Measurements from ENCODE around the gene AGER.

AGER gene

DNA sequence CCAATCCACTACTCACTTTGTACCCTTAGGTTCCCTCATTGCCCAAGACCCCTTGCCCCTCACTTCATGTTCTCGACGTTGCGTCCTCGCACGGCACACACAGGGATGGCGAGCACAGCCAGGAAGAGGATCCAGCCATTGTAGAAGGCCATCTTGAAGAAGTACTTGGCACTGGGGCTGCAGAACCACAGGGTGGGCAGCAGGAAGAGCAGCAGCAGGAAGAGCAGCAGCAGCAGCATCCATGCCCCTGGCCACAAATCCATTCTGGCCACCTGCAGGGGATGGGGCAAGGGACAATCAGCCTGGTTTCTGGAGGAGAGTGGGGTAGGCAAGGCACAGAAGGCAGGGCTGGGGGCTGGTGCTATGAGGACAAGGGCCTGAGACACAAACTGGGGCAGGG, 12.8 kb downstream of the AGER start:
- Mint-ChIP-seq H3K4me1 (peaks cover 33% of the 10 kb centered on the region), H3K4me3 (no peak overlapping the region), H3K9me3 (no peaks in the 10 kb centered on the region), H3K36me3 (ENCODE audit: low read depth) (peaks cover 44% of the 10 kb centered on the region), H3K27me3 (ENCODE audit: low read depth, poor library complexity) (no peaks in the 10 kb centered on the region), H3K27ac (no peak overlapping the region)
- DNase-seq: no peak
- TF ChIP-seq CTCF (IDR thresholded peaks at IDR 0.05): no peak

DNA sequence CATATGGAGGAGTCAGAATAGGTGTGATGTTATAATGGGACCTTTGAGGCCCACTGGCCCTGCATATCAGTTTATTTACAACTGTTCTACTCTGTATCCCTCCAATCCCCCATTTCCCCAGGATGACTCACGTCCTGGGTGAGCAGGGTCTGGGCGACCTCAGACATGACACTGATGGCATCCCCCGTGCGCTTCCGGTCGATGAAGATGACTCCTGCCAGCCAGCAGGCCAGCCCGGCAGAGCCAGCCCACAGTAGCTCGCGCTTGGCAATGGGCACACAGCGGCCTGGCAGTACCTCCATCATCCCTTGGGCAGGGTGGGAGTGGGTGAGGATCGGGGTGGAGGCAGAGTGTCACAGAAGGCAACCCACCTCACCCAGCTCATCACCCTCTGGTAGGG, 13.8 kb downstream of the AGER start:
- DNase-seq: no peak
- H3K4me1 Mint-ChIP-seq: peaks cover 36% of the 10 kb centered on the region
- no peak for TF ChIP-seq CTCF (IDR thresholded peaks at IDR 0.05)
- H3K9me3 Mint-ChIP-seq: no peaks in the 10 kb centered on the region
- H3K4me3 Mint-ChIP-seq: no peak overlapping the region
- no peaks in the 10 kb centered on the region for H3K27me3 Mint-ChIP-seq (ENCODE audit: low read depth, poor library complexity)
- H3K27ac Mint-ChIP-seq: no peak overlapping the region
- peaks cover 53% of the 10 kb centered on the region for H3K36me3 Mint-ChIP-seq (ENCODE audit: low read depth)

- H3K27ac Mint-ChIP-seq: peak overlapping the region; percentile 94
- H3K4me3 Mint-ChIP-seq: no peak overlapping the region
These were observed 15.1 kb downstream of the AGER start for GRCh38 chr6:32168807-32169591.

DNA sequence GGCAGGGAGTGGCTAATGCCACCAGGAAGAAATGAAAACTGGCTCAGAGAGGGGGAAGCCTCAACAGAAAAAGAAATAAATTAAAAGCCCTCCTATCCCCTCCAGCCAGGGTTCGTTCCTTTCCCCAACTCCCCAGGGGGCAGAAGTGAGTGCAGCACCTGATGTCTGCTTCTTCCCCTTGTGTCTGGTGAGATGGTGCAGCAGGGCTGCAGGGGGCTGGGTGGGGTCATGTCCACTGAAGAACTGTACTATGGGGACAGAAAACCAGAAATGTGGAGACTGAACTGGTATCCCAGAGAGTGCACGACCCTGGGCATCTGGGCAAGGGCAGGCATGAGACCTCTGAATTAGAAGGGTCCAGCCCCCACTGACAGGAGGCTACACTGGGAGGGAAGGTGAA, 15.7 kb downstream of the AGER start:
- H3K9me3 Mint-ChIP-seq: no peaks in the 10 kb centered on the region
- no peak for TF ChIP-seq CTCF (IDR thresholded peaks at IDR 0.05)
- H3K27me3 Mint-ChIP-seq (ENCODE audit: low read depth, poor library complexity): no peaks in the 10 kb centered on the region
- H3K4me3 Mint-ChIP-seq: no peak overlapping the region
- no peak for DNase-seq
- peak overlapping the region; percentile 94 for H3K27ac Mint-ChIP-seq
- H3K36me3 Mint-ChIP-seq (ENCODE audit: low read depth): peaks cover 60% of the 10 kb centered on the region
- peaks cover 26% of the 10 kb centered on the region for H3K4me1 Mint-ChIP-seq

More at GRCh38 chr6:32168807-32169591, 15.1 kb downstream of the AGER start:
- H3K36me3 Mint-ChIP-seq (ENCODE audit: low read depth): peaks cover 60% of the 10 kb centered on the region
- TF ChIP-seq CTCF (IDR thresholded peaks at IDR 0.05): no peak
- DNase-seq: no peak
- no peaks in the 10 kb centered on the region for H3K27me3 Mint-ChIP-seq (ENCODE audit: low read depth, poor library complexity)
- peaks cover 32% of the 10 kb centered on the region for H3K4me1 Mint-ChIP-seq
- H3K9me3 Mint-ChIP-seq: no peaks in the 10 kb centered on the region

- Mint-ChIP-seq H3K27me3 (ENCODE audit: low read depth, poor library complexity) (no peaks in the 10 kb centered on the region), H3K4me3 (no peak overlapping the region), H3K27ac (peak overlapping the region; percentile 94), H3K4me1 (peaks cover 20% of the 10 kb centered on the region), H3K9me3 (no peaks in the 10 kb centered on the region), H3K36me3 (ENCODE audit: low read depth) (peaks cover 65% of the 10 kb centered on the region)
- no peak for TF ChIP-seq CTCF (IDR thresholded peaks at IDR 0.05)
- no peak for DNase-seq
These were observed 16.2 kb downstream of the AGER start for GRCh38 chr6:32167761-32168262.
